Activated naive CD4-positive, alpha-beta T cell (primary cell): ENCODE data around the gene RYR1.
"Not testable (repeated sequence)": the region's sequence is repeated elsewhere in the genome, so short reads cannot be mapped to it uniquely, and the experiment has no call there.

Experiments used
- DNase-seq, 4 experiments: peaks; one replicate each; lab custom pipeline; 2025; lab: John Stamatoyannopoulos, UW

RYR1 gene

DNA sequence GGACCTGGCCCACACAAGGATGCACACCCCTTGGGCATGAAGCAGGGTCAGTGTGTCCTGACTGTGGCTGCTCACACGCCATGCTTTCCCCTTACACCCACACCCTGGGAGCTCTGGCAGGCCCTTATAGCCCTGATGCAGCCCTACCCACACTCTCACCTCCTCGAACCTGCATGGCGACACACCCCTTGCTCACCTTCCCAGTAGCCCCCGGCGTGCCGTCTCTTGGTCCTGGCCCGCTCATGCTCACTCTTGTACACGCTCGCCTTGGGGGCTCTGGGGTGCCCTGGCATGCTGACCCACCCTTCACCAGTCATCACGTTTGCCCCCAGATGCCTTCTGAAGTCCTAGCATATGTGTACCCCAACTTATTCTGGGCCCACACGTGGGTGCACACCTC, 128.2 kb downstream of the RYR1 start:
- DNase-seq, result no peak

GRCh38 chr19:38562096-38562495, 128.6 kb downstream of the RYR1 start:
- DNase-seq, result no peak

DNA sequence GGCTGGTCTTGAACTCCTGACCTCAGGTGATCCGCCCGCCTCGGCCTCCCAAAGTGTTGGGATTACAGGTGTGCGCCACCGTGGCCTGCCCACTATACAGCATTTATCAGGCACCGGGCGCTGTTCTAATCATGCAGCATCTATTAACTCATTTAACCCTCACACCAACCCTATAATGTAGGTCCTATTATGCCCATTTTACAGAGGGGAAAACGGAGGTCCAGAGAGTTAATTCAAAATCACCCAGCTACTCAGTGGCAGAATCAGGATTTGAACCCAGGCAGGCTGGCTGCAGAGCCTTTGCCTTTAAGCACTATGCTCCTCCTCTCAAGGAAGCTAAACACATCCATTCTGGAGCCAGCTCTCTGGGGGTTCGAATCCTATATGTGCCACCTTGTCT, 130.0 kb downstream of the RYR1 start:
- DNase-seq, result no peak

DNA sequence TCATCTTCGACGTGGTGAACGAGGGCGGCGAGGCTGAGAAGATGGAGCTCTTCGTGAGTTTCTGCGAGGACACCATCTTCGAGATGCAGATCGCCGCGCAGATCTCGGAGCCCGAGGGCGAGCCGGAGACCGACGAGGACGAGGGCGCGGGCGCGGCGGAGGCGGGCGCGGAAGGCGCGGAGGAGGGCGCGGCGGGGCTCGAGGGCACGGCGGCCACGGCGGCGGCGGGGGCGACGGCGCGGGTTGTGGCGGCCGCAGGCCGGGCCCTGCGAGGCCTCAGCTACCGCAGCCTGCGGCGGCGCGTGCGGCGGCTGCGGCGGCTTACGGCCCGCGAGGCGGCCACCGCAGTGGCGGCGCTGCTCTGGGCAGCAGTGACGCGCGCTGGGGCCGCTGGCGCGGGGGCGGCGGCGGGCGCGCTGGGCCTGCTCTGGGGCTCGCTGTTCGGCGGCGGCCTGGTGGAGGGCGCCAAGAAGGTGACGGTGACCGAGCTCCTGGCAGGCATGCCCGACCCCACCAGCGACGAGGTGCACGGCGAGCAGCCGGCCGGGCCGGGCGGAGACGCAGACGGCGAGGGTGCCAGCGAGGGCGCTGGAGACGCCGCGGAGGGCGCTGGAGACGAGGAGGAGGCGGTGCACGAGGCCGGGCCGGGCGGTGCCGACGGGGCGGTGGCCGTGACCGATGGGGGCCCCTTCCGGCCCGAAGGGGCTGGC, 131.6 kb downstream of the RYR1 start:
- DNase-seq, result no peak

DNA sequence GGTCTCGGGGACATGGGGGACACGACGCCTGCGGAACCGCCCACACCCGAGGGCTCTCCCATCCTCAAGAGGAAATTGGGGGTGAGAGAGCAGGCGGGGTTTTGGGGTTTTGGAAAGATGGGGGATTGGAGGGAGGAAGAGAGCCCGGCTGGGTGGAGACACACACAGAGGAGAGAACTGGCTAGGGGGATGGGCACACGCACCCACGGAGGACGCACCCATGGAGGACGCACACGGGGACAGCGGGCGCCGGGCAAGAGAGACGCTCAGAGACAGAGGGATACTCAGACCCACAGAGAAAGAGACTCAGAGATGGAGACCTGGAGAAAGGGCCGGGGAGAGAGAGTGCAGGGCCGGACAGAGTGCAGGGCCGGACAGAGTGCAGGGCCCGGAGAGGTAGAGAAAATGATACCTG, 132.2 kb downstream of the RYR1 start:
- no peak for DNase-seq

DNA sequence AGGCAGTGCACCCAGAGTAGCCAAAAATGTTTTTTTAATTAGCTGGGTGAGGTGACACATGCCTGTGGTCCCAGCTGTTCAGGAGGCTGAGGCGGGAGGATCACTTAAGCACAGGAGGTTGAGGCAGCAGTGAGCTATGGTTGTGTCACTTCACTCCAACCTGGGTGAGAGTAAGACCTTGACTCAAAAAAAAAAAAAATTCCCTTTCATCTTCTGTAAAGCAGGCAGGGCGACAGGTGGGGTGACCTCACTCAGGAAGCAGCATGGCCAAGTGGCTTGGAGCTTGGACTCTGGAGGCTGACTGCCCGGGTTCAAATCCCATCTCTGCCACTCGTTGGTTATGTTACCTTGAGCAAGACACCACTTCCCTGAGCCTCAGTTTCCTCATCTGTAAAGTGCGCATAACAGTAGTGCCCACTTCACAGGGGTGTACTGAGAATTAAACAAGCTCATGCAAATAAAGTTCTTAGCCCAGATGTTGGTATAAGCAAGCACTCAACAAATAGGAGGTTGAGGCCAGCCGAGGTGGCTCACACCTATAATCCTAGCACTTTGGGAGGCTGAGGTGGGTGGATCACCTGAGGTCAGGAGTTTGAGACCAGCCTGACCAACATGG, 136.0 kb downstream of the RYR1 start:
- DNase-seq, result no peak

GRCh38 chr19:38571682-38572081, 138.2 kb downstream of the RYR1 start:
- no peak for DNase-seq

DNA sequence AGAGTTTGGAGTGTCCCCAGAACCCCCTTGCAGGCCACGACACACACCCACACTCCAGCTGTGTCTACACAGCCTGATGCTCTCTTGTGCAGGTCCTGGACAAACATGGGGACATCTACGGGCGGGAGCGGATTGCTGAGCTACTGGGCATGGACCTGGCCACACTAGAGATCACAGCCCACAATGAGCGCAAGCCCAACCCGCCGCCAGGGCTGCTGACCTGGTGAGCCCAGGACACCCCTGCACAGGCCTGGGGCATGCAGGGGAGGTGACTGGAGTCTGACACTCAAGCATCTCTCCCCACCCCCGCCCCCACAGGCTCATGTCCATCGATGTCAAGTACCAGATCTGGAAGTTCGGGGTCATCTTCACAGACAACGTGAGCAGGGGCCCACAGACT, 144.3 kb downstream of the RYR1 start:
- DNase-seq, result no peak

DNA sequence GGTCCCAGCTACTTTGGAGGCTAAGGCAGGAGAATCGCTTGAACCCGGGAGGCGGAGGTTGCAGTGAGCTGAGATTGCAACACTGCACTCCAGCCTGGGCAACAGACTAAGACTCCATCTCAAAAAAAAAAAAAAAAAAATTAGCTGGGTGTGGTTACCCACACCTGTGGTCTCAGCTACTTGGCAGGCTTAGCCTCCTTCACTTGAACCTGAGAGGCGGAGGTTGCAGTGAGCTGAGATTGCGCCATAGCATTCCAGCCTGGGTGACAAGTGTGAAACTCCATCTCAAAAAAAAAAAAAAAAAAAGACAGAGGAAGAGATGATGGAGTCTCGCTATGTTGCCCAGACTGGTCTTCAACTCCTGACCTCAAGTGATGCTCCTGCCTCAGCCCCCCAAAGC, 145.8 kb downstream of the RYR1 start:
- not testable (repeated sequence) for DNase-seq

DNA sequence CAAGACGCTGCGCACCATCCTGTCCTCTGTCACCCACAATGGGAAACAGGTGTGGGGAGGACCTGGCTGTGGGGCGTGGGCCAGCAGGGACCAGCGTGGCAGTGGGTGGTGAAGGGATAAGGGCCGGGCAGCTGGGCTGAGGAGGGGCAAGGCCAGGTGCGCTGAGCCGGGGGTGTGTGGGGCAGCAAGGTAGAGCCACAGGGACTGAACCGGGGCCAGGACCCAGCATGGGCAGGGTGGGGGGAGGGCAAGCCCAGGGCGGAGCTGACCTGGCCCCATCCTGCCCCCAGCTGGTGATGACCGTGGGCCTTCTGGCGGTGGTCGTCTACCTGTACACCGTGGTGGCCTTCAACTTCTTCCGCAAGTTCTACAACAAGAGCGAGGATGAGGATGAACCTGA, 146.6 kb downstream of the RYR1 start:
- no peak for DNase-seq

- DNase-seq, result no peak
Observed at GRCh38 chr19:38583219-38583984, 149.9 kb downstream of the RYR1 start.

DNA sequence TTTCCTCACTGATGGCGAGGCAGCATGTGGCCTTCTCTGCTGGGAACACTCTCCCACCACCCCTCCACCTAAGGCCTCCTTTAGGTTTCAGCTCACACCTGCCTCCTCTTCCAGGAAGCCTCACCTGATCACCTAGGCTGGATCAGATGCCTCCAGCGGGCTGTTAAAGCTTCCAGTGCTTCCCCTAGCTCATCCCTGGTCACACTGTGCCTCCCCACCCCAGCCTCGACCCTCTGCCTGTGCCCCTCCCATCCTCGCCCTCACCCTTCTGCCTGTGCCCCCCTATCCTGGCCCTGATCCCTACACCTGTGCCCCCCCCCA, 150.5 kb downstream of the RYR1 start:
- no peak for DNase-seq

DNA sequence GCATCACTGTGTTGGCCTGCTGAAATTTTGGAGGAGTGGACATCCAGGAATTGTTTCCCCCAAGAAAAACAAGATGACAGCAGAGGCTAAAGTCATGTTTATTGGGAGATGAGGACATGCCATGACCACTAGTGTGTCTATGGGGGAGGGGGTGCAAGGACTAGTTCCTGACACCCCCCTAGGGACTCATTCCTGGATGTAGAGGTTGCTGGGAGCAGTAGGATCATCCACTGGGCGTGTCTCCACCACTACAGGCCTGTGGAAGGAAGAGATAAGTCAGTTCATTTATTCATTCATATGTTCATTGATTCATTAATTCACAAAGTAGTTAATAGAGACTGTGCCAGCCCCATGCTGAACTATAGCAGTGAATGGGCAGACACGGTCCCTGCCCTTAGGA, 154.1 kb downstream of the RYR1 start:
- DNase-seq, result no peak

GRCh38 chr19:38588041-38588440, 154.6 kb downstream of the RYR1 start:
- DNase-seq, result no peak

- no peak for DNase-seq
Observed at GRCh38 chr19:38592940-38593339, 159.4 kb downstream of the RYR1 start.

GRCh38 chr19:38596057-38596981, 162.8 kb downstream of the RYR1 start:
- DNase-seq, result no peak

GRCh38 chr19:38597075-38597474, 163.6 kb downstream of the RYR1 start:
- DNase-seq, result no peak

GRCh38 chr19:38599722-38600121, 166.2 kb downstream of the RYR1 start:
- DNase-seq, result no peak

DNA sequence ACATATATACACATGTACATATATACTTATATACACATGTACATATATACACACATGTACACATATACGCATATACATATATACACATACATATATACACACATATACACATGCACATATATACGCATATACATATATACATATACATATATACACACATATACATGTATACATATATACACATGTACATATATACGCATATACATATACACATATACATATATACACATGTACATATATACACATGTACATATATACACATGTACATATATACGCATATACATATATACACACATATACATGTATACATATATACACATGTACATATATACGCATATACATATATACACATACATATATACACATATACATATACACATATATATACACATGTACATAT, 169.4 kb downstream of the RYR1 start:
- DNase-seq, result not testable (repeated sequence)

DNA sequence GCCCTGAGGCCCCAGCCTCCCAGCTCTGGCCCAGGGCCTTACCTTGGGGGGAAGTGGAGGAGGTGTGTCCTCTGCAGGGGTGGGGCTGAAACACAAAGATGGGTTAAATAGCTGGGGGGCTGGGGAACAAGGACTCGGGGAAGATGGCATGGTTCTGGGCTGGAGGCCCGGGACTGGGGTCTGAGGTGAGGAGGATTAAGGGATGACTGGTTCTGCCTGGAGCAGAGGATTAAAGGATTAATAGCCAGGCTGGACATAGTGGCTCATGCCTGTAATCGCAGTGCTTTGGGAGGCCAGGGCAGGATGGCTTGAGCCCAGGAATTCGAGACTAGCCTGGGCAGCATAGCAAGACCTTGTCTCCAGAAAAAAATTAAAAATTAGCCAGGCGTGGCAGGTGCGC, 172.6 kb downstream of the RYR1 start:
- no peak for DNase-seq

- DNase-seq, result no peak
Observed at GRCh38 chr19:38614289-38614688, 180.8 kb downstream of the RYR1 start.

DNA sequence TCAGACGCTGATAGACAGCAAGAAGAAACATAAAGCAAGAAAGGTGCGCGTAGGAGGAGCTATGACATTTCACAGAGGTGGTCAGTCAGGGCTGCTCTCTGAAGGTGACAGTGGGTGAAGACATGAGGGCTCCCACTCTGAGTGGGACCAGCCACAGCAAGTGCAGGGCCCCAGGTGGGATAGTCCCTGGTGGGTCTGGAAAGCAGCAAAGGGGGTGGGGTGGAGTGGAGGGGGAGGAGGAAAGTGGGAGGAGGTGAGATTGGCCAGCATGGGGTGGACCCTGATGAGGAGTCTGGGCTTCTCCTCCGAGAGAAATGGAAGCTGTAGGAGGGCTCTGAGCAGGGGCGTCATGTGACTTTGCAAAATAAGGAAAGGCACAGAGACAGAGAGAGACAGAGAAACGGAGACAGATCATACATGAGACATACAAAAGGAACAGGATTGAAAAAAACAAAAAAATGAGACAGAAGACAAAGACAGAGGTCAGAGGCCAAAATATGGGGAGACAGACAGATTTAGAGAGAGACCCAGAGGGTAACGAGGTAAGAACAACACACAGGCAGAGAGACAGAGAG, 181.6 kb downstream of the RYR1 start:
- DNase-seq, result no peak
